SKM-1 treated with dmso at 0.1 percent for 144 hours (cell line): ENCODE measurements around the gene MRPL32.
"Not testable (repeated sequence)": the region's sequence is repeated elsewhere in the genome, so short reads cannot be mapped to it uniquely, and the experiment has no call there.

Experiments used
- DNase-seq: peaks from one replicate; lab custom pipeline; 2025; ENCODE audit not compliant: unreplicated experiment; lab: John Stamatoyannopoulos, UW

Gene MRPL32

GRCh38 chr7:42931834-42932651, at the start of gene MRPL32, which contains the start of gene PSMA2:
Gene MRPL32, plus strand, starts transcription at chr7:42932376. Its CDS starts 11 bp downstream, at chr7:42932387.
Gene PSMA2, minus strand, starts transcription at chr7:42932174. Its CDS starts 16 bp downstream, at chr7:42932158.
- DNase-seq, result peak; percentile 99

- peak; percentile 7 for DNase-seq
Observed at GRCh38 chr7:42883950-42884349, 48.2 kb upstream of the MRPL32 start.

GRCh38 chr7:42885183-42885582, 47.0 kb upstream of the MRPL32 start:
- DNase-seq, result not testable (repeated sequence)

GRCh38 chr7:42886129-42886528, 46.0 kb upstream of the MRPL32 start:
- peak; percentile 42 for DNase-seq

- peak; percentile 30 for DNase-seq
Observed at GRCh38 chr7:42886893-42887505, 45.2 kb upstream of the MRPL32 start.

GRCh38 chr7:42893346-42894240, 38.6 kb upstream of the MRPL32 start:
- DNase-seq, result no peak

- no peak for DNase-seq
Observed at GRCh38 chr7:42900842-42901241, 31.3 kb upstream of the MRPL32 start.

GRCh38 chr7:42902331-42902730, 29.8 kb upstream of the MRPL32 start:
- peak; percentile 36 for DNase-seq

- DNase-seq, result no peak
Observed at GRCh38 chr7:42906181-42906580, 26.0 kb upstream of the MRPL32 start.

GRCh38 chr7:42907316-42907715, 24.9 kb upstream of the MRPL32 start:
- no peak for DNase-seq

- DNase-seq, result no peak
Observed at GRCh38 chr7:42910306-42910705, 21.9 kb upstream of the MRPL32 start.

GRCh38 chr7:42911454-42912447, 20.4 kb upstream of the MRPL32 start, which contains the start of gene C7orf25:
Gene C7orf25, minus strand, starts transcription at chr7:42912070. Its CDS starts 1,170 bp downstream, at chr7:42910900.
- peak; percentile 90 for DNase-seq

GRCh38 chr7:42913591-42913990, 18.6 kb upstream of the MRPL32 start:
- no peak for DNase-seq

- no peak for DNase-seq
Observed at GRCh38 chr7:42914009-42914408, 18.2 kb upstream of the MRPL32 start.

GRCh38 chr7:42914421-42915045, 17.6 kb upstream of the MRPL32 start:
- no peak for DNase-seq

- DNase-seq, result no peak
Observed at GRCh38 chr7:42915356-42915755, 16.8 kb upstream of the MRPL32 start.

- no peak for DNase-seq
Observed at GRCh38 chr7:42922017-42922753, 10.0 kb upstream of the MRPL32 start.

- no peak for DNase-seq
Observed at GRCh38 chr7:42924223-42924838, 7.8 kb upstream of the MRPL32 start.
